Measurements from ENCODE around the gene ADGRF1.
"Not testable (repeated sequence)": the region's sequence is repeated elsewhere in the genome, so short reads cannot be mapped to it uniquely, and the experiment has no call there.

The ADGRF1 gene

DNA sequence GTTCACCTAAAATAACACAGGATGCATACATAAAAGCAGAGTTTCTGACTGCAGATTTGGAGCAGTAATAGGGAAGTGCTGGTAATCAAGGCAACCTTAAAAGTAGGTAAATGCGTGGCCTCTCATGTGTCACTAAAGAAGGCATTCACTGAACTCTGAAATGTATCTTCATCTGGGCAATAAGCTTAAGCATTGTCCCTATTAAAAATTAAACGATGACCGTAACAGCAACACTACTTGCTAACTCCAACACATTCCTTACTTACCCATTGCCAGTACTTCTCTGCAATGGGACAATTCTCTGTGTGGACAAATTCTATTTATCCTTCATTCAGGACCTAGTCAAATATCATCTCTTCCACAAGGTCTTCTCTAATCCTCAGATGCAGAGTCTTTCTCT, 19.9 kb downstream of the ADGRF1 start:
- no peak for DNase-seq (ENCODE audit: low spot score)

DNA sequence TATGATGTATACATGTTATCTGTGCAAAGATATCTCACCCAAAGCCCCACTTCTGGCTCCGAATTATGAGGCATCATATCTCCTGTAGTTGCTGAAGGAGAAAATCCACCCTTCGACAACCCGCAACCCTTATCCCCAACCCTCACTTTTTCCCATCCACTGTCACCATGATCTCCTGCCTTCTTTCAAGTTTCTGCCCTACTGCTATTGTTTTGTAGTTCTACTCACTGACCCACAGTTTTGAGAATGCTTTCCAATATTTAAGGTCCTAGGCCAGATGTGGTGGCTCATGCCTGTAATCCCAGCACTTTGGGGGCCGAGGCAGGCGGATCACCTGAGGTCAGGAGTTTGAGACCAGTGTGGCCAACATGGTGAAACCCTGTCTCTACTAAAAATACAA, 22.2 kb downstream of the ADGRF1 start:
- no peak for DNase-seq (ENCODE audit: low spot score)

DNA sequence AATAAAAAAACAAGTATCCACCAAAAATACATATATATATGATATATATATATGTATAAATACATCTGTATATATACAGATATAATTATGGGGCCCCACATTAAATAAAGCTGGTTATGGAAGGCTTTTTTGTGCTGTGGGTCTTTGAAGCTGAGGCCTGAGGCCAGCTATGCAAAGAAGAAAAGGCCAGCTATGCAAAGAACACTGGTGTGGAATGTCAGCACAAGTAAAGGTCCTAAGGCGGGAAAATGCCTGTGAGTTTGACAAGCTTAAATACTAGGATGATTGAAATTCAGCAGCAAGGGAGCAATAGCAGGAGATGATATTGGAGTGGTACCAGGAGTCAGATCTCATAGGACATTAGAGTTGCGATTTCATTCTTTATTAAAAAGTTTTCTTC, 25.2 kb downstream of the ADGRF1 start:
- no peak for DNase-seq (ENCODE audit: low spot score)

DNA sequence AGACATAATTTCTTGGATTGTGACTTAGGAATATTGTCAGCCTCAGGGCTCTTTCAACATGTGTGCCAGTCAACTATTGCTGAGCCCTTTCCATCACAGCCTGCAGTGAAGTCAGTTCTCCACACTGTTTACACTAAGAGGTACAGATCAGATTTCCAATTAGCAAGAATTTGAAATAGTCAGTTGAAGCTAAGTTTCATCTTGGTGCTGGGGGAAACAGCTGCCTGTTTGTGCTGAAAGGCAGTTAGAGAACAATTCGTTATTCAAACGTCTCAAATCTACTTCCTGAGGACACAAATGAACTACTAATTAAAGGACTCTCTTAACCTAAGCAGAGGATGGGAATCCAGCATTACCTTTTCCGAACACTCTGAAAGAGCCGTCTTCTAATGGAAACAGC, 25.9 kb downstream of the ADGRF1 start:
- DNase-seq (ENCODE audit: low spot score), result no peak

DNA sequence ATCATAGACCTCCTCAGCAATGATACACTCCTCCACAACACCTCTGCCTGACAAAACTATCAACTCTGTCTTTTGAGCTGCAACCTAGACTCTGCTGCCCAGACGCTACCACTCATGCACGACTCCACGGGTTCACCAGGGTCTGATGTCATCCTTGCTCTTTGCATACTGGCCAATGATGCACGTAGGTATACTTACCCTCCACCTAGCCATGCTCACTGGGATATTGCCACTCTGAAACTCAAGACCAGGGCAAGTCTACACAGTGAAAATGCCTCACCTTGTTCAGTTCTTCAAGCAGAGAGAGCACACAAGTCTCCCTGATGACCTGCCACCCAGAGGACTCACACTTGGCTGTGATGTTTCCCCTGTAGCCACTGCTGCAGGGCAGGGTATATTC, 27.7 kb downstream of the ADGRF1 start:
- no peak for DNase-seq (ENCODE audit: low spot score)

DNA sequence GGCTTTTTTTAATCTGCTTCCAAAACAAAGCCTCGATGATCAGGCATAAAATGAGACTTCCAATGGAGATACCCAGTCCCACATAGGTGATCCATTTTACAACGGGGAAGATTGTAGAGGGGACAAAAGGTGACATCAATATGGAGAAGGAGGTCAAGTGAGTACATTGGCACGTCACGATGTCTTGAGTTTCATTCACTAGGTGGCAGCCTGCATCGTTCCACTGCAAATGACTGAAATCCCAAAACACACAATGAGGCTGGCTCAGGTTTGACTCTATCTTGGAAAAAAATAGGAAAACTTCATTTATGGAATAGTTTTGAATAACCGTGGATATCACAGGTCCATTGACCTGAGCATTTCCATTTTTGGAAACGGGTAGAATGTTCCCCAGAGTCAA, 32.5 kb downstream of the ADGRF1 start:
- no peak for DNase-seq (ENCODE audit: low spot score)

DNA sequence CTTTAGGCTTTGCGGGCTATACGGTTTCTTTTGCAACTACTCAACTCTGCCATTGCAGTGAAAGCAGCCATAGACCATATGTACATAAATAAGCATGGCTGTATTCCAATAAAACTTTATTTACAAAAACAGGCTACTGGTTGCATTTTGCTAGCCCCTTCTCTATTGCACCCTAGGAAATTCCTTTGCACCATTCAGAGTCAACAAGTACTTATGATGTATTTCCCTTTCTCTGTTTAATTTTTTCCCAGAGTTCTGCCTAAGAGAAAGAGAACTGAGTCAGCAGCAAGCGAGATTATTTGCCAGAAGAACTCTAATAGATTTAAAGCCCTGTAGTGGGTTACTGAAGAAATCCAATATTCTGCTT, 33.8 kb downstream of the ADGRF1 start:
- no peak for DNase-seq (ENCODE audit: low spot score)

DNA sequence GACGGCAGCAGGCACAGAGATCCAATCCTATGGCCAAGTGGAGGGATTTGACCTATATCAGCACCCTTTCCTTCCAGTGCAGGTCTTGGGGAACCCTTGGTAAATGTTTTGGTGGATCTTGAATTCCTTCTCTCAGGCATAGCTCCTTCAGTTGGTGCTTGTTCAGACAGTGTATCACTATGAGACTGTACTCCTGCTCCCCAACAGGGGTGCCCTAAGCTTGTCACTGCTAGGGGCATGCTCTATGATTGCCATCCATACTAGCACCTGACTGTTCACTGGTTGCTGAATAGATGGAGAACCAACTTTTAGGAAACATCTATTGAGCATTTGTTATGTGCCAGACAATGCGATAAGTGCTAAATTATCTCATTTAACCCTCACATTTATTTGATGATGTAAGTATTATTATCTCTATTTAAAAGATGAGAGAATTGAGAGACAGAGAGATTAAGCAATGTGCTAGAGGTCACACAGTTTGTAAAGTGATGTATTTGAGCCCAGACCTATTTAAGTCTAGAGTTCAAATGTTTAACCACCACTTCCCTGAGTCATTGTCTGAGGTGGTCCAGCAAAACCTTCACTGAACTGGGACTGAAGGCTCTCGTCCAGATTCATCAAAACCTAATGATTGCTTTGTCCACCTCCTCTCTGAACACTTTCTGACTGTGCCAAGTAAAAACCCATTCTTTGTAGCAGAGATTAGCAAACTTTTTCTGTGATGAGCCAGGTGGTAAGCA, 34.3 kb downstream of the ADGRF1 start:
- no peak for DNase-seq (ENCODE audit: low spot score)

DNA sequence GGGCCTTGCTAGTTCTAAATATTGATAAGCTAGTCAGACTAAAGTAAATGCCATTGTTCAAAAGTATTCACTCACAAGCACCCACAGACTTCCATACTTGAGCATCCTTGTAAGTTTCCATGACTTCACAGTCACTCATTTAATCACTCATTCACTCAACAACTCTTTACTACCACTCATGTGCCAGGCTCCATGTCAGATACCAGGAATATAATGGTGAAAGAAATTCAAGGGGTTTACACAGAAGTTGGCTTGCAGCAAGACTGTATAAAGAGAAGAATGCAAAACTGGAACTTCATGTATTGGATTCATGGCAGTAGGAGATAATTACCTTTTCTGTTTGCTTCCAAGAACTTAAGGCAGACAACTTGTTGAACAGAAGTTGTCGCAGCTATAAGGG, 36.6 kb downstream of the ADGRF1 start:
- DNase-seq (ENCODE audit: low spot score), result no peak

DNA sequence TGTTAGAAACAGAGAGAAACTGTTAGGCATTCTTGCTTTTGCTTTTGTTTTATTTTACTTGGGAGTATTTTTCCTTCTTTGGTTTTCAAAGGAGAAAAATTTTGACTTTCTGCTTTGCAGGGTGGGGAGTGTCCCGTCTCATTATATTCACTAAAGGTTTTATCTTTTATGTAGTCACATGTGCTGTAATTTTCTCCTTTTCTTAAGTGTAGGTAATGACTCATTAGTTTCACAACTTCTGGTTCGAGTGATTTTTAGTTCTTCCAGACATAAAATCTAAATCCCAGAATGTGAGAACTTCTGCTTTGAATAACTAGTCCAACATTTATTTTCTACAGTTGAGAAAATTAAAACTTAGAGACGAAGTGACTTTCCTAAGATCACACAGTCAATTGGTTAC, 37.7 kb downstream of the ADGRF1 start:
- no peak for DNase-seq (ENCODE audit: low spot score)

DNA sequence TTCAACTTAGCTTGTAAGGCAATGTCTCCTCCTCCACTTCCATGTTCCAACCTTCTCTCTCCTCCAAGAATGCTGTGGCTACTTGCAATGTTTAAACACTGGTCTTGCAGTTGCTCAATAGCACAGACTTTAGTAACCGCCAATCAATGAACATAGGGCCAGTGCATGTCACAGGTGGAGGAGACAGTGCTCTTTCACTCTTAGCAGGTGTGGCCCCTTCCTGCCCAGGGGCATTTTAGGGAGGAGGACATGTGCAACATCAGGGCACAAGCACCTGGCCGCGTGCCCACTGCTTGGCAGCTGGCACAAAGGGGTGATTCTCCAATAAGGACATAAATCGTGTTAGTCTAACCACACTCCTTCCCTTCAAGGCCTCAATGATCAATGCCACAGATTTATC, 41.3 kb downstream of the ADGRF1 start:
- DNase-seq (ENCODE audit: low spot score), result peak; percentile 24

DNA sequence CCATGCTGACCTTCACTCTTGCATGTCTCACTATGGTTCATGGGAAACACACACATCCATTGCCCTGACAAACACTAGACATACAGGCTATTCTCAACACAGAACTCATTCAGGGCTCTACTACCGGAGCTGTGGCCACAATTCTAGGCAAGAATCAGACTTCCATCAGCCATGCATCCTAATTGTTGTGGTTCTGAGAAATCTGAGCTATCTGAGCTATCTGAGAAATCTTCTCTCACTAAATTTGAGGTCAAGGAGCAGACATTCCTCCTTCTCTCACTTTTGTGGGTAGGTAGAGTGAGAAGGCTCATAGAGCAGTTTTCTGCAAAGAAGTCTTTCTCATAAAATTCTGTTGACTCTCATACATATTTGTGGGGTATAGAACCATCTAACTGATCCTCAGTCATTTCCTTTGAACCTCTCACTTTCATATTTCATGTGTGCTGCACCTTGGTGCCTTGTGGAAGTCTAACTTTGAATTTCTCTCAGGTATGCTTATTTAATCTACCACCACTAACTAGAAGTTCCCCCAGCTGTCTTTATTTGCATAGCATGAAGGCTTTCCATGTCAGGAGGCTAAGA, 43.6 kb downstream of the ADGRF1 start:
- peak; percentile 32 for DNase-seq (ENCODE audit: low spot score)

DNA sequence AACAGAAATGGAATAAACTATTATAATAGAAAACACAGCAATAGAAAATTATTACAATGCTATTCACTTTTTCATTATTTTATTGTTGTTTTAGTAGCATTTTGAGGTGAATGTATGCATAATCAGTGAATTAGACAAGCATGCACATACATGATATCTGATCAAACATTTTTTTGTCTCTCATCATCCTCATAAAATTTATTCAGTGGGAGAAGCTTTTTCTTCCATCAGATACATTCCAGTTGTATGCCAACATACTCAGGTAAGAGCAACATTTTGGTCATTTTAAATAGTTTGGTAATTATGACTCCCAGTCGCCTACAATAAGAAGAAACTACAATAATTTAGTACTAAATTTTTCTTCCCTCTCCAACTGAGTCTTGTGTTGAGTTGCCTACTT, 44.5 kb downstream of the ADGRF1 start:
- no peak for DNase-seq (ENCODE audit: low spot score)

DNA sequence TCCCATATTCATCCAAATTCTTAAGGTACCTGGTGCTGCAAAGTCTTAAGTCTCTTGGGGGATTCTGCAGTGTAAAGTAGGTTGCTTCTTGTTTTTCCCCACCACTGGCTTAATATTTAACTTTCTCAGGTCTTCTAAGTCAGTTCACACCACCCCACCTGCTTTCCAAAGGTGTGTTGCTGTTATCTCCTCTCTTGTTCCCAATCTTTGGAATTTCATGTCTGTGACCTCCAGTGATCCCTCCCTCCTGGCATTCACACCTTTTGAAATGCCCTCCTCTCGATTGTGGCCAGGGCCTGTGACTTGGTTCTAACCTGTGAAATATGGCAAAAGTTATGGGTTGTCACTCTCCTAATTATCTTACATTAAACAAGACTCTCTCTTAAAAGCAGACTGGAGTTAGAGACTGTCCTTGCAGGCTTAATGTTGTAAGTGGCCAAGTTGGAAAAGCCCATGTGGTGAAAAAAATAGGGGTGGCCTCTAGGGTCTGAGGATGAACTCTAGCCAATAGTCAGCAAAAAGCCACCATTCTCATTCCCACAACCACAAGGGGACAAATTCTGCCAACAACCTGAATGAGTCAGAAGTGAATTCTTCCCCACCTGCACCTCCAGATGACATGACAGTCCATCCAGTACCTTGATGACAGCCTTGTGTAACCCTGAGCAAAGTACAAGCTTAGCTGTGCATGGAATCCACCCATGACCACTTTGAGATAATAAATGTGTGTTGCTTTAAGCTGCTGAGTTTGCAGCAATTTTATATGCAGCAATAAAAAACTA, 45.1 kb downstream of the ADGRF1 start:
- peak; percentile 80 for DNase-seq (ENCODE audit: low spot score)

DNA sequence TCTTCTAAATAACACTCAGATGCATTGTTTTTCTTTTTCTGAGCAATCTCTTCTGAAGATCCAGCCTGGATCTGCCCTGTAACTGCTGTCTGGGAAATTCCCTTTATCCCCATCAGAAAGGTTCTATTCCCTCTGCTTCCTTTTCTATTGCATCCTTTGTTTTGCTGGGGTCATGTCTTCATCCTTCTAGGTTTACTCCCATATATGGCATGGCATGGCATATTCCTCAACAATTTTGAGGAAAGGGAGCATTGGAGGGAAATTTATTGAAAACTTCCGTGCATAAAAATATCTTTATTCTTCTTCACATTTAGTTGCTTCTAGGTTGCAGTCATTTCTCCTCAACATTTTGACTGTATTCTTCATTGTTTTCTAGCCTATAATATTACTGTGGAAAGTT, 47.2 kb downstream of the ADGRF1 start:
- DNase-seq (ENCODE audit: low spot score), result no peak

DNA sequence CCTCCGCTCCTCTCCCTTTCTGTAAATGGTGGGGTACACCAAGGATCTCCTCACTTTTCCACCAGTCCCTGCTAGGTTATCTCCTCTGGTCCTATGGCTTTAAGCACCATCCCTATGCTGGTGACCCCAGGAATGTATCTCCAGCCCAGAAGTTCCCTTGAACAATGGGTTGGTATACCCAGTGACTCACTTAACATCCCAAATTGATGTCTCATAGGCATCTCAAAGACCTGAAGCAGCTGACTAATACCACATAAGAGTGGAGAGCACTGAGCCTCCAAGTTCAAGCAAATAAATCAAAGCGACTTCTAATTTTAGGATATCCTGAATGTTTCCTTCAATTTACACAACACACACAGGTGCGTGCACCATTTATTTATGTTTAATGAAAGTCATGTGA, 48.3 kb downstream of the ADGRF1 start:
- peak; percentile 73 for DNase-seq (ENCODE audit: low spot score)

DNA sequence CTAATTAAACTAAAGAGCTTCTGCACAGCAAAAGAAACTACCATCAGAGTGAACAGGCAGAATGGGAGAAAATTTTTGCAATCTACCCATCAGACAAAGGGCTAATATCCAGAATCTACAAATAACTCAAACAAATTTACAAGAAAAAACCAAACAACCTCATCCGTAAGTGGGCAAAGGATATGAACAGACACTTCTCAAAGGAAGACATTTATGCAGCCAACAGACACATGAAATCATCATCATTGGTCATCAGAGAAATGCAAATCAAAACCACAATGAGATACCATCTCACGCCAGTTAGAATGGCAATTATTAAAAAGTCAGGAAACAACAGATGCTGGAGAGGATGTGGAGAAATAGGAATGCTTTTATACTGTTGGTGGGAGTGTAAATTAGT, 49.7 kb downstream of the ADGRF1 start:
- not testable (repeated sequence) for DNase-seq (ENCODE audit: low spot score)

DNA sequence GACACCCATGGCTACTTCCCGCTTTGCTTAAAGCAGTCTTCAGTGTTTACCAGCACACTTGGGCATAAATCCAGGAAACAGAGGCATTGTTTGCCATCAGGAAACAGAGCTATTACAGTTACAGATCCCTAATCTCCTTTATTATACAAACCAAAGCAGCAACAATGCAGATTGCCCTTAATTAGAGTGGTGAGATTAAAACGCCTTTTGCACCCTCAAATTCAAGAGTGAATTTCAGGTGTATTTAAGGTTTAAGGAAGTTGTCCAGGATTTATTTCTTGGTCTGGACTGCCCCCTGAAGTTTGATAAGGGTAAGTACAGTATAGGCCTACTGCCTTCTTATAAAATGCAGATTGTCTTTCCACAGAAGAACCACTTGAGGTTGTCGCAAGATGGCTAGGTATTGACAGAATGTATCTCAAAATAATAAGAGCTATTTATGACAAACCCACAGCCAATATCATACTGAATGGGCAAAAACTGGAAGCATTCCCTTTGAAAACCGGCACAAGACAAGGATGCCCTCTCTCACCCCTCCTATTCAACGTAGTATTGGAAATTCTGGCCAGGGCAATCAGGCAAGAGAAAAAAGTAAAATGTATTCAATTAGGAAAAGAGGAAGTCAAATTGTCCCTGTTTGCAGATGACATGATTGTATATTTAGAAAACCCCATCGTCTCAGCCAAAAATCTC, 51.2 kb downstream of the ADGRF1 start:
- peak; percentile 81 for DNase-seq (ENCODE audit: low spot score)

DNA sequence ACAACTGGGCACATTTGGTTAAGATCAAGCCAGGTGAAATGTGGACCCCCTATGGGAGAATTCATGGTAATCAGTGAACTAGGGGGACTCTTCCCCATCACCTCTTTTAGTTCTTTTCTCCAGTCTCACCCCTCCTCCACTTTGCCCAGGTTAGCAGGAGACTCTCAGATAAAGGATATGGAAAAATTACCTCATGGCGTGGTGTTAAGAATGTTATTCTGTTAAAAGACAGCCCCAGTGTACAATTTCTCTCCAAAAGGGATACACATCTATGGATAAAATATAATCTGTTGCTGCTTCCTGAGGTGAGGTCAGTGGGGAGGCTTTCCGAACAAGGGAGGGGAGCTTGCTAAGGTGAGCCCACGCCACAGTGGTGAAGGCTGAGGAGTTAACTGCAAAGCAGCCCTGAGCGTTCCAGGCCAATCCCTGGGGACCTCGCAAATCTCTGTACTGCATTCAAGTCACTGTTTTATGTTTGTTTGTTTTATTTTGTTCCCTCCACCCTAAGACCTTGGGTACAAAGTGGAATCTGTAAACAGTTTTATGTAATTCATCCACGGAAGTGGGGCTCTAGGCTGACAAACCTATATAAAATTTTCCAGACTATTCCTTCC, 52.0 kb downstream of the ADGRF1 start:
- DNase-seq (ENCODE audit: low spot score), result peak; percentile 50

DNA sequence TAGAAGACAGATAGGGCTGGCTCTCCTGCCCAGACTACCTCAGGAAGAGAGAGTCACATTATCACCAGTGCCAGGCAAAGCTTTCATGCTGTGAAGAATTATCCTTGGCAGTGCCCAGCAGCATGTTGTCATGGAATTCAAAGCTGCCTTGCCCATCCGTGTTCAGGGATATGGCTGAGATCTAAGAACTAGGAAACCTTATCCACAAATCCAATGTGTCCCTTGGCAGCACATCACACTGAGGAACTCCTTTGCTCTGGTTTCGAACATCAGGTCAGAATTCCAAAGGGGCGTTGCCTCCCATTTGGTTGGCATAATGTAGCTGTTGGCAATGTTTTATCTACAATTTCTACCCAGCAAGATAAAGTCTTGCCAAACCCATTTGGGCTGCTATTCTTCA, 52.7 kb downstream of the ADGRF1 start:
- DNase-seq (ENCODE audit: low spot score), result peak; percentile 49

DNA sequence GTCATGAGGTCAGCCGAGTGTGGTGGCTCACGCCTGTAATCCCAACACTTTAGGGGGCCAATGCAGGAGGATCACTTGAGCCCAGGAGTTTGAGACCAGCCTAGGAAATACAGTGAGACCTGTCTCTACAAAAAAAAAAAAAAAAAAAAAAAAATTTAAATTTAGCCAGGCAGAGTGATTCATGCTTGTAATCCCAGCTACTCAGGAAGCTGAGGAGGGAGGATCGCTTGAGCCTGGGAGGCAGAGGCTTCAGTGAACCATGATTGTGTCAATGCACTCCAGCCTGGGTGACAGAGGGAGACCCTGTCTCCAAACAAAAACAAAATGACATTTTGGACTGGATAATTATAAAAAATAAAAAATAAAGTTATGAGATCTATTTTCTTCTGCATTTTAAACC, 56.2 kb downstream of the ADGRF1 start:
- peak; percentile 31 for DNase-seq (ENCODE audit: low spot score)

DNA sequence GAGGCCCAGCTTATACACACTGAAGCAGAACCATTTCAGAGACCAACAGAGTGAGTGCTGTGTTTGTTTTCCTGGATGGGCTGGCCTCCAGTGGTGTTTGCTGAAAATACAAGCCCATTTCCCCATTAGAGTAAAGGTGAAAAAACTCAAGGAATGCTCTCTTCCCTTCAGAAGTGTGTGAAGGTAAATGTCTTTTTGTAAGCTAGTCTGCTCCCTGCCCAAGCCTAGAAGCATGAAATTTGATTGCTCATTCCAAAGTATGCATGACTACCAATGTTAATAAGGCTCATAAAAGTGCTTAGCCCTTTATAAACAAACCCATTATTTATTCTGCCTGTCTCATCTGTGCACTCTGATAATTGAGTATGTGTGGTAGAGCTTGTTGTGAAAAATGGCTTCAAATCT, 59.1 kb downstream of the ADGRF1 start:
- peak; percentile 88 for DNase-seq (ENCODE audit: low spot score)

Measured in LoVo (cell line).